HG02588 (cell line): ENCODE measurements around the gene SMDT1.

ENCODE experiments used
- ATAC-seq: cut with Tn5 transposase; IDR thresholded peaks from one replicate; pipeline ENCODE4 v1.9.1; 2021; ENCODE audit warnings: mild to moderate bottlenecking, moderate library complexity; ENCODE audit not compliant: unreplicated experiment

Gene SMDT1

GRCh38 chr22:42079319-42080251 is at the start of gene SMDT1:
Gene SMDT1, plus strand, starts transcription at chr22:42079700. Its CDS starts 69 bp downstream, at chr22:42079769.
- peak; percentile 80 for ATAC-seq

GRCh38 chr22:42033263-42034181 is 46.0 kb upstream of the SMDT1 start:
- ATAC-seq, result no peak

- no peak for ATAC-seq
Measured at GRCh38 chr22:42035256-42035655, 44.2 kb upstream of the SMDT1 start.

GRCh38 chr22:42039271-42039670 is 40.2 kb upstream of the SMDT1 start:
- no peak for ATAC-seq

GRCh38 chr22:42041784-42042183 is 37.7 kb upstream of the SMDT1 start:
- ATAC-seq, result no peak

GRCh38 chr22:42050641-42051180 is 28.8 kb upstream of the SMDT1 start:
- no peak for ATAC-seq

- no peak for ATAC-seq
Measured at GRCh38 chr22:42052765-42053164, 26.7 kb upstream of the SMDT1 start.

GRCh38 chr22:42056757-42057511 is 22.6 kb upstream of the SMDT1 start:
- no peak for ATAC-seq

GRCh38 chr22:42060489-42060888 is 19.0 kb upstream of the SMDT1 start:
- no peak for ATAC-seq

- ATAC-seq, result no peak
Measured at GRCh38 chr22:42061041-42061440, 18.5 kb upstream of the SMDT1 start.

- no peak for ATAC-seq
Measured at GRCh38 chr22:42062506-42063170, 16.9 kb upstream of the SMDT1 start.

GRCh38 chr22:42064629-42065028 is 14.9 kb upstream of the SMDT1 start:
- ATAC-seq, result no peak

GRCh38 chr22:42065438-42066125 is 13.9 kb upstream of the SMDT1 start:
- no peak for ATAC-seq

- ATAC-seq, result no peak
Measured at GRCh38 chr22:42066126-42066761, 13.3 kb upstream of the SMDT1 start.

- no peak for ATAC-seq
Measured at GRCh38 chr22:42066937-42067336, 12.6 kb upstream of the SMDT1 start.

GRCh38 chr22:42067671-42068251 is 11.7 kb upstream of the SMDT1 start:
- no peak for ATAC-seq

GRCh38 chr22:42068291-42068690 is 11.2 kb upstream of the SMDT1 start:
- no peak for ATAC-seq

- ATAC-seq, result no peak
Measured at GRCh38 chr22:42069801-42070516, 9.5 kb upstream of the SMDT1 start.
